SU-DHL-6 (cell line): ENCODE results near the gene USP30.

Experiments
- CTCF ChIP-seq: fragments of 200-600 bp; sonication (generic); IDR thresholded peaks from one replicate; pipeline ENCODE4 v1.5.1; 2017; ENCODE audit warnings: antibody characterized with exemption, mild to moderate bottlenecking, low read length, moderate library complexity; ENCODE audit not compliant: insufficient read depth, poor library complexity, severe bottlenecking
- EZH2phosphoT487 ChIP-seq: fragments of 200-600 bp; sonication (generic), shearing (Covaris generic); conservative IDR thresholded peaks from 2 replicates; pipeline ENCODE4 v1.6.1; 2018; ENCODE audit warnings: mild to moderate bottlenecking, antibody characterized with exemption, low read length, moderate library complexity, mixed read lengths

GRCh38 chr12:109084425-109084824 lies 32.0 kb downstream of the USP30 start:
- TF ChIP-seq CTCF (no peak), EZH2phosphoT487 (no peak)
